ENCODE measurements around the gene PIM1. TPM values are rescaled to one million over a fixed set of nuclear protein-coding genes. Genes with fewer than 3 reads are reported as not detected.

The PIM1 gene
- total and polyA plus RNA-seq, 9 of the 15 experiments (the other 6 are each of a cell fraction or from before 2014, with no cell fraction given), result 19.0 to 789 (median 212) TPM

DNA sequence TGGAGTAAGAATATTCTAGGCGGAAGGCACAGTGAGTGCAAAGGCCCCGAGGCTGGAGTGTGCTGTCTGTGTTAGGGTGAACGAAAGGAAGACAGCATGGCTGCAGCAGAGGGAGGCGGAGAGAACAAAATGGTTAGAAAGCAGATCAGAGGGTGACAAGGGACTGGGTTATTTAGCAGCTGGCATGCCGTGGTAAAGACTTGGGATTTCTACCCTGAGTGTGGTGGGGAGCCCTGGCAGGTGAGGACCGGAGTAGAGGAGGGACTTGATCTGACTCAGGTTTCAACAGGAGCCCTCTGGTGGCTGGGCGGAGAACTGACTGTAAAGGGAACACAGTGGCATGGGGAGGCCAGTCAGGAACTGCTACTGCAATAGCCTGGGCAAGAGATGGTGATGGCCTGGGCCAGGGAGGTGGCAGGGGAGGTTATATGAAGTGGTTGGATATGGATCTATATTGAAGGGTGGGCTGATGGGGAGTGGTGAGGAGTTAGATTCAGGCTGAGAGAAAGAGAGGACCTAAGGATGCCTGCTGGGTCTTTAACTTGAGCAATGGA lies 38.0 kb downstream of the PIM1 start (continued):
- TF ChIP-seq HBP1 (CRISPR knock-in tag; IDR thresholded peaks at IDR 0.05), result 0 out of 2 replicates have a peak, but pooled peaks have one; percentile 33
- TF ChIP-seq HMG20B (CRISPR knock-in tag; IDR thresholded peaks at IDR 0.05), result no peak
- TF ChIP-seq ZNF785 (CRISPR knock-in tag; IDR thresholded peaks at IDR 0.05), result no peak
- peak; percentile 60; the same call in 1 of the 2 replicates for TF ChIP-seq RB1 (IDR thresholded peaks at IDR 0.05; ENCODE audit: low read depth)
- TF ChIP-seq GABPB1 (CRISPR knock-in tag; IDR thresholded peaks at IDR 0.05), result no peak; the same call in 1 of the 2 replicates
- TF ChIP-seq FOXK1 (CRISPR knock-in tag; IDR thresholded peaks at IDR 0.05; ENCODE audit: borderline replicate concordance), result 0 out of 2 replicates have a peak, but pooled peaks have one; percentile 69
- TF ChIP-seq, protein P1, sequence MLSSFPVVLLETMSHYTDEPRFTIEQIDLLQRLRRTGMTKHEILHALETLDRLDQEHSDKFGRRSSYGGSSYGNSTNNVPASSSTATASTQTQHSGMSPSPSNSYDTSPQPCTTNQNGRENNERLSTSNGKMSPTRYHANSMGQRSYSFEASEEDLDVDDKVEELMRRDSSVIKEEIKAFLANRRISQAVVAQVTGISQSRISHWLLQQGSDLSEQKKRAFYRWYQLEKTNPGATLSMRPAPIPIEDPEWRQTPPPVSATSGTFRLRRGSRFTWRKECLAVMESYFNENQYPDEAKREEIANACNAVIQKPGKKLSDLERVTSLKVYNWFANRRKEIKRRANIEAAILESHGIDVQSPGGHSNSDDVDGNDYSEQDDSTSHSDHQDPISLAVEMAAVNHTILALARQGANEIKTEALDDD (IDR thresholded peaks at IDR 0.05), result no peak
- no peak for TF ChIP-seq BRD4 (IDR thresholded peaks at IDR 0.05)
- TF ChIP-seq DDX20 (tag; IDR thresholded peaks at IDR 0.05; ENCODE audit: low read depth), result no peak
- TF ChIP-seq FOXK2 (conservative IDR thresholded peaks at IDR 0.05 in 1 of 2, IDR thresholded peaks at IDR 0.05 in 1 of 2; ENCODE audit: low read depth in 2 of 2), result peak in 1 of 2 experiments; percentile 3; a peak in 1 of 4 replicates
- TF ChIP-seq U2AF1 (optimal IDR thresholded peaks at IDR 0.05; ENCODE audit: low read depth, low read length), result no peak
- TF ChIP-seq CUX1 (CRISPR knock-in tag; IDR thresholded peaks at IDR 0.05), result no peak
- peak; percentile 4; the same call in 1 of the 2 replicates for TF ChIP-seq MECOM (CRISPR knock-in tag; IDR thresholded peaks at IDR 0.05)
- TF ChIP-seq HCFC1 (IDR thresholded peaks at IDR 0.05; ENCODE audit: low read depth, low read length), result 0 out of 2 replicates have a peak, but pooled peaks have one; percentile 25
- TF ChIP-seq MCM5 (IDR thresholded peaks at IDR 0.05; ENCODE audit: low read depth), result no peak
- no peak for TF ChIP-seq RFX7 (CRISPR knock-in tag; IDR thresholded peaks at IDR 0.05)
- TF ChIP-seq, protein P2, sequence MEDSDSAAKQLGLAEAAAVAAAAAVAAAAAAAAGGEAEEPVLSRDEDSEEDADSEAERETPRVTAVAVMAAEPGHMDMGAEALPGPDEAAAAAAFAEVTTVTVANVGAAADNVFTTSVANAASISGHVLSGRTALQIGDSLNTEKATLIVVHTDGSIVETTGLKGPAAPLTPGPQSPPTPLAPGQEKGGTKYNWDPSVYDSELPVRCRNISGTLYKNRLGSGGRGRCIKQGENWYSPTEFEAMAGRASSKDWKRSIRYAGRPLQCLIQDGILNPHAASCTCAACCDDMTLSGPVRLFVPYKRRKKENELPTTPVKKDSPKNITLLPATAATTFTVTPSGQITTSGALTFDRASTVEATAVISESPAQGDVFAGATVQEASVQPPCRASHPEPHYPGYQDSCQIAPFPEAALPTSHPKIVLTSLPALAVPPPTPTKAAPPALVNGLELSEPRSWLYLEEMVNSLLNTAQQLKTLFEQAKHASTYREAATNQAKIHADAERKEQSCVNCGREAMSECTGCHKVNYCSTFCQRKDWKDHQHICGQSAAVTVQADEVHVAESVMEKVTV (CRISPR knock-in tag; IDR thresholded peaks at IDR 0.05), result peak; percentile 93
- no peak for TF ChIP-seq SETDB1 (IDR thresholded peaks at IDR 0.05; ENCODE audit: low read length)
